Activated naive CD4-positive, alpha-beta T cell treated with Interleukin-2 at 50 U/mL for 16 hours (primary cell): ENCODE measurements around the gene PCLAF.
"Not testable (repeated sequence)": the region's sequence is repeated elsewhere in the genome, so short reads cannot be mapped to it uniquely, and the experiment has no call there.

Experiments
- DNase-seq: peaks from one replicate; pipeline ENCODE4 v3.0.0-alpha.2; 2020

The PCLAF gene

GRCh38 chr15:64381000-64381751 lies at the start of gene PCLAF:
PCLAF (minus strand) TSS chr15:64381441; CDS start chr15:64381371, 70 bp downstream.
- DNase-seq: peak; percentile 95

- peak; percentile 16 for DNase-seq
Observed at GRCh38 chr15:64430000-64430735, 48.9 kb upstream of the PCLAF start.

- no peak for DNase-seq
Observed at GRCh38 chr15:64429448-64429847, 48.2 kb upstream of the PCLAF start.

GRCh38 chr15:64426845-64427465 lies 45.7 kb upstream of the PCLAF start:
- DNase-seq: no peak

- DNase-seq: no peak
Observed at GRCh38 chr15:64425221-64425620, 44.0 kb upstream of the PCLAF start.

GRCh38 chr15:64423970-64424369 lies 42.7 kb upstream of the PCLAF start:
- DNase-seq: no peak

- DNase-seq: no peak
Observed at GRCh38 chr15:64422697-64423096, 41.5 kb upstream of the PCLAF start.

- no peak for DNase-seq
Observed at GRCh38 chr15:64412216-64412615, 31.0 kb upstream of the PCLAF start.

- DNase-seq: no peak
Observed at GRCh38 chr15:64400583-64400982, 19.3 kb upstream of the PCLAF start.

- no peak for DNase-seq
Observed at GRCh38 chr15:64398575-64398974, 17.3 kb upstream of the PCLAF start.

GRCh38 chr15:64396789-64397188 lies 15.5 kb upstream of the PCLAF start:
- no peak for DNase-seq

- not testable (repeated sequence) for DNase-seq
Observed at GRCh38 chr15:64392471-64392870, 11.2 kb upstream of the PCLAF start.

- DNase-seq: no peak
Observed at GRCh38 chr15:64389036-64389435, 7.8 kb upstream of the PCLAF start.

- peak; percentile 97 for DNase-seq
Observed at GRCh38 chr15:64387562-64388168, 6.4 kb upstream of the PCLAF start, which contains the start of gene TRIP4. TRIP4 (plus strand) TSS chr15:64387836; CDS start chr15:64387864, 28 bp downstream.

- DNase-seq: no peak
Observed at GRCh38 chr15:64386291-64386690, 5.0 kb upstream of the PCLAF start.

GRCh38 chr15:64383760-64384159 lies 2.5 kb upstream of the PCLAF start:
- DNase-seq: no peak

- not testable (repeated sequence) for DNase-seq
Observed at GRCh38 chr15:64380130-64380870, 941 bp downstream of the PCLAF start.

GRCh38 chr15:64379216-64379960 lies 1.9 kb downstream of the PCLAF start:
- DNase-seq: no peak

- DNase-seq: no peak
Observed at GRCh38 chr15:64373360-64373759, 7.9 kb downstream of the PCLAF start.

- not testable (repeated sequence) for DNase-seq
Observed at GRCh38 chr15:64371383-64371782, 9.9 kb downstream of the PCLAF start.

GRCh38 chr15:64369078-64369607 lies 12.1 kb downstream of the PCLAF start:
- DNase-seq: no peak
